Limb (tissue), 2 donors: ENCODE results near the gene C9orf85.

ENCODE experiments used
- DNase-seq, 2 donors: peaks; one replicate each; pipeline ENCODE4 v3.0.0-alpha.2; 2016; ENCODE audit errors: extremely low spot score in 2 of 2

C9orf85 gene

DNA sequence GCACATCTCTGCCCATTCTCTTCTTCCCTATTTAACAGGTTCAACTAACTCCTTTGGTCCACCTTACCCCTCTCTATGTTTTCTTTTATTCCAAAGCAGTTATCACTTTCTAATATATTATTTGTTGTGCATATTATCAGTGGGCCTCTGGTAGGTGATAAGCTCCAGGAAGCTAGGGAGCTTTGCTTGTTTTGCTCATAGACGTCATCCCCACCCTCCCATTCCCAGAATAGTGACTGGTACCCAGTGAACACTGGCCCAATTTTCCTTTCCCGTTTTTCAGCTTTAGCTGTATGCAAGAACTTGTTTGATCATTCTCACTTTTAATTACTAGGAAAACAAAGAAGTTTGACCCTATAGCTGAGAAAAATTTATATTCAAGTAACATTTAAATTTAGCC is 7.4 kb upstream of the C9orf85 start:
- no peak for DNase-seq

DNA sequence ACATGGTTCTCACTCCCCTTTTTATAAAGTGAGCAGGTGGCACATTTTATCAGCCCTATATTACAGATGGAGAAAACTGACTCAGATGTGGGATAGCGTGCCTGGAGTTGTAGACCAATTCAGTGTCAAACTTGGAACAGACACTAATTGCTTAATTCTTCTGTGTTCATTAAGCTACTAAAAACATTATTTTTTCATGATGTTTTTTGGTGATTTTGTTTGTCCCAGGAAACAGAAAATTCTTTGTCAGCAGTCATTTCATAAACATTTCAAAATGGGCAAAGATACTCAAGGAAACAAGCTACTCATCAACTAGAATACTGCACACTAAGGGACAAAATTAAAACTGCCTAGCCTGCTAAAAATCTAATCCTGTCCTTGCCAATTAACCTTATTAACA is 2.6 kb upstream of the C9orf85 start:
- no peak for DNase-seq

DNA sequence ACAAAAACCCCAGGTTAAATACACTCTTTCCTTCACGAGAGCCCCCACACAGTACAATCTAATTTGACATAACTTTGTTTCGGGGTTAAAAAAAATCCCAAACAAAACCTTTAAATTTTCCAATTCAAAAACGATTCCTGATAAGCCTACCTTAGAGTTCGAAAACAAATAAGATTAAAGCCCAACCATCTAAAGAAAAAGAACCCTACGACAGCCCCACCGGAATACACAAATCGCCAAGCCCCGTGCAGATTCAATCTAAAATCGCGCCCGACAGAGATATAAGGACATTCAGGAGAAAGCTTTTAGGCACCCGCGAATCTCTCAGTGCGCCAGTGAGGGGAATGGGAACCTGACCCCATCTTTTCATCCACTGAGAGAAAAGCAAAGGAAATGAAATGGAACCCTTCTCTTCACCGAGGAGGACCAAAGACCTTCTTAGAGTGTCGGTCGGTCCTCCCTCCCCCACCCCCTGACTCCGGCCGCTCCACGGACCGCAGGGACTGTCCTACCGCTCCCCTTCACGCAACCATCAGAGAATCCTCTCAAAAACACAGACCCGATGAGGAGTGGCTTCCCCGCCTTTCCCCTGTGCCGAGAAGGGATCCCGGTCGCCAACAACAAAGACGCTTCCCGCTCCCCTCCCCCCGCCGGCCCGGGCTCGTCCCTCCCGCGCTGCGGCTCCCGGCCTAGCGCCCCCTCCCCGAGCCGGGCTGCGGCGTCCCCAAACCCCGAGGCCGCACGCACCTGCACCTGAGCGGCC is 1.4 kb upstream of the C9orf85 start:
- DNase-seq, result peak in 1 of 2 donors; percentile 86

DNA sequence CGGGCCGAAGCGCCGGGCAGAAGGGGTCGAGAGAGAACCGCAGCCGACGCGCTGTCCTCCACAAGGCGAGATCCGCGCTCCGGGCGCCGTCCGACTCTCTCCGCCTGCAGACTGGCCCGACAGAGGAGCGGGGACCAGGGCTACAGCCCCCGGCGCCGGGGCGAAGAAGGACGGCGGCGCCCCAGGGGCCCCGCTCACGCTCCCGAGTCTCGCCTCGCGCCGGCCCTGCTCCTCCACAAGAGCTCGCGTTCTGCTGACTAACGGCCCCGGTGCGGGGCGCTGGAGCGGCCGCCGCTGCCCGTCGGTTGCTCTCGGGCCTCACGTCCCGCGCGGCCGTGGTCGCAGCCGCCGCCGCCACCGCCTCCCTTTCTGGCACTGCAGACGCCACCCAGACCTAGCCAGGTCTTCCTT is 784 bp upstream of the C9orf85 start:
- peak in 1 of 2 donors; percentile 26 for DNase-seq

DNA sequence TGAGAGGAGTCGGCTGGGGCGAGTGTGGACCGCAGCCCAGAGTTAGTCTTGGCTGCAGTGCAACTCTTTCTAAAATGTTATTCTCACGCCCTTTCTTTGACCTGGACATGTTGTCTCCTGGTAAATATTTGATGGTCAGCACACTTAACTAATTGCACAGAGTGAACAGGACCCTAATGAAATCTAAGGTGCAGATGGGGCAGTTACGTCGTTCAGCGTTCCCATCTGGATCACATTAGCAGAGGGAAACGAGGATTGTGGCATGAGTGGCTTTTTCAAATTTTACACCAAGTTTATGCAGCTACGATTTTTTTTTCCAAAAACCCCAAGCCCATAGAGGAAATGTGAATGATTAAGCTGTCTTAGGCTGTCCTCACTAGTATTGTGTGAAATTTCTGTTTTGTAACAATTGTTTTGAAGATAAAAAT is 483 bp downstream of the C9orf85 start:
- DNase-seq, result peak in 1 of 2 donors; percentile 70

DNA sequence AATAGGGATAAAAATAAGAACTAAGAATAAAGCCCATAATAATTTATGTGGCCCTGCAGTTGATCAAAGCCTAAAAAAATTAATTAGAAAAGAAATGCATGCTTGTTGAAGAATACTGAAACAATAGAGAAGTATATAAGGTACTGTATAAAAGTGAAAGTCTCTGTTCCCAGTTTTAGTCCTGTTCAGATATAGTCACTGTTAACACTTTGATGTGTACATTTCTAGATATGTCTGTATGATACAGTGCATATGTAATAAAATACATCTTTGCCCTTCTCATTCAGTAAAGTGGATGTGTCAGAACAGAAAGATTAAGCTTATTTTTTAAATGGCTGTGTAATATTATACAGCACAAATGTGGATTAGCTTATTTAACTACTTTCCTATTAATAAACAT is 4.1 kb downstream of the C9orf85 start:
- no peak for DNase-seq

DNA sequence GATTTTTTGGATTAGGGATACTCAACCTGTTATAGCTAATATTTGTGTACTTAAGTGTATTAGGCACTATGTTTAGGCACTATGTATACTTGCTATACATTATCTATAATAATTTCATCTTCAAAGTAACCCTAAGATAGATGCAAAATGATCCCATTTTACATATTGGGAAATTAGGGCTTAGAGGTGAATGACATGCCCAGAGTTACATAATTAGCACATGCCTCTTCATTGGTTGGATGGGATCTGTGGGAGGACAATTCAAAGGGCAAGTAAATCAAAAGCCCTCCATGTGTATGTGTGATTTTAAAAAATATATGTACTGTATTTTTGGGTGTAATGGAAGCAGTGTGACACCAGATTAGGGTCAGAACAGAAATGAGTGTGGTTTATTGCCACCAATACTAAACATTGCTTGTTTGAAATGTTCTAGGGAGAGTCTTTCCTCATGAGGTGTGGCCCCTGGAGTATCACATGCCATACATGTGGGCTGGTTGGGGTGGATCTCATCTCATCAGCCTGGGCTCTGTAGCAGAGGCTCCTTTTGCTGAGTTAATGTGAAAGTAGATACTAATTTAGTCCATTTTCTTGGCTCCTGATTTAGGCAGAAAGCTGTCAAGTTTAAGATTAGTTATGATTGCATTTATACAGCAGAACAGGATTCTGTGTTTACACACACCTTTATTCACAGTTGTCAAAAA is 5.5 kb downstream of the C9orf85 start:
- no peak for DNase-seq

DNA sequence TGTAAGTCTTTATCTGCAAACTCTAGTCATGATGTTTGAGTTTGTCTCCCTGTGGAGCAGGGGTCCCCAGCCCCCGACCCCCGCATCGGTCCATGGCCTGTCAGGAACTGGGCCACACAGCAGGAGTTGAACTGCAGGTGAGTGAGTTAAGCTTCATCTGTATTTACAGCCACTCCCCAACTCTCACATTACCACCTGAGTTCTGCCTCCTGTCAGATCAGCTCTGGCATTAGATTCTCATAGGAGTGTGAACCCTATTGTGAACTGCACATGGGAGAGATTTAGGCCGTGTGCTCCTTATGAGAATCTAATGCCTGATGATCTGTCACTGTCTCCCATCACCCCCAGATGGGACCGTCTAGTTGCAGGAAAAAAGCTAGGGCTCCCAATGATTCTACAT is 7.0 kb downstream of the C9orf85 start:
- no peak for DNase-seq

DNA sequence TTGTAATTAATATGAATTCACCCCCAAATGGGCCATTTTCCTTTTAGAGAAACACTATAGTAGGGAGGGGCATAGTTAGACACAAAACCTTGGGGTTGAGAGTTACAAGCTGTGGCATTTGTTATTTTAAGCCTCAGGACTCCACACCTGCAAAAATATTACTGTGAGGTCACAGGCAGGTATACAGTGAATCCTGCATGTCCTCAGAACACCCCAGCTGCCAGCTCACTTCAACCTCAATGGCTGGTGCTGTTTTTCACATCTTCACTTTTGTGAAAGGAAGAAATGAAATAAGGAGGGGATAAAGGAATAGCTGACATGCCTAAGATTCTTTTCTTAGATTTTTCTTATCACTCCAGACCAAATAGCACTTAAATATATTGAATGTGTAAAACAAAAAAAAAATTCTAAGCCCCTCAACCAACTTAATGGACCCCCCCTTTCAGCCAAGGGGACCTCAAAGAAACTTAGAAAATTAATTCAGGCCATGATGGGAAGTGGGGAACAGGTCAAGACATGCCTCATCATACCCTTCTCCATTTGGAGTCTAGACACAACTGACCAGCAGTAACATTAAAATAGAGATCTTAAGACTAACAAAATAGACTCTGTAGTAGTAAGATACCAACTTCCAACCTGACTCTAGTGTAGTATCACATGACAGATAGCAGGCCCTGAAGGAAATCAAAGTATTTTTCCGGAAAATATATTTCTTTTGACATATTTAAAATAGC is 9.2 kb downstream of the C9orf85 start:
- no peak for DNase-seq

DNA sequence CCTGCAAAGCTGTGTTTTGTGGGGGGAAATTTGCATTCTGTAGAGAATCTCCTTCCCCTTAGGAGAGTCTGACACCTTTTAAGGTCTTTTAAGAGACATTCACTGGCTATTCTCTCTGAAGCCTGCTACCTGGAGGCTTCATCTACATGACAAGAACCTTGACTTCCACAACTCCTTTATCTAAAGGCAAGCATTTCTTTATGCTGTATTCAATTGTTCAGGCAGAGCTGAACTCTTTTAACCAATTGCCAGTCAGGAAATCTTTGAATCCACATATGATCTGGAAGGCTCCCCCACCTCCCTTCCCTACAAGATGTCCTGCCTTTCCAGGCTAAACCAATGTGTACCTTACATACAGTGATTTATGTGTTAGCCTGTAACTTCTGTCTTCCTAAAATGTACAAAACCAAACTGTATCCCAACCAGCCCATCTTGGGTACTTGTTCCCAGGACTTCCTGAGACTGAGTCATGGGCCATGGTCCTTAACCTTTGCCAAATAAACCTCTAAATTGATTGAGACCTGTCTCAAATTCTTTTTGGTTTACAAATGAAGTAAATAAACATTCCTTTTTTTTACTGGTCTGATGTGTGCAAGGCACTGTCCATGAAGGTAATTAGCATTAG is 9.9 kb downstream of the C9orf85 start:
- DNase-seq, result no peak

DNA sequence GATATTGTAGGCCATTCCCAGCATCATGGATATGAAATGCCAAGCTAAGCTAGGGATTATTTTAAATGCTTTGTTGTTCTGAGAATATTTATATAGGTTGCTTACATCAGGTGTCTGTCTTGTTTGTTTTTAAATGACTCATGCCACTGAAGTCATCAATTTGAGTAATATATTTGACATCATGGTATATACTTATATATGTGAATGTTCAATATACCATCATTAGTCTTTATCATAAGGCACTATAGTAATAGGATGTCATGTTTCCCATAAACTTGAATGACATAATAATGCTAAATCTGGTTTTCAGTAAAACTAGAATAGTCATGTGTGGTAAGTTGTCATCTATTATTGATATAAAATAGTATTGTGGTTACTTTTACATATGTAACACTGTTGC is 13.1 kb downstream of the C9orf85 start:
- no peak for DNase-seq

DNA sequence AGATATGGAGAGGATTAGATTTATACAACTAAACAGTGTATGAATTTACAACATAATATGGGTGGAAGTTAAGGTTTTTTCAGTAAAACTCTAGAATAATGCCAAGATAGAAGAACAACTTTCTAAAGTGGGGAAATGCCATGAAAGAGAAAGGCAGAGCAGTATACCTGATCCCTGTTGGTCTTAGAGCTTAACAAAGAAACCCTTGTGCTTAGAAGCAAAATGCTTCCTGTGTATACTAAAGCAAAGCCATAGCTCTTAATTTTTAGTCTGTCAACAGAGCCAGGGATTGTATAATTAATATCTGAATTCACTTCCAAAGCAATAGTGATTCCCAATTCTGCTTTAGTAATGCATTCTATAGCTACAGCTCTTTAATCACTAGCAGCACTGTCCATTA is 14.4 kb downstream of the C9orf85 start:
- DNase-seq, result no peak

DNA sequence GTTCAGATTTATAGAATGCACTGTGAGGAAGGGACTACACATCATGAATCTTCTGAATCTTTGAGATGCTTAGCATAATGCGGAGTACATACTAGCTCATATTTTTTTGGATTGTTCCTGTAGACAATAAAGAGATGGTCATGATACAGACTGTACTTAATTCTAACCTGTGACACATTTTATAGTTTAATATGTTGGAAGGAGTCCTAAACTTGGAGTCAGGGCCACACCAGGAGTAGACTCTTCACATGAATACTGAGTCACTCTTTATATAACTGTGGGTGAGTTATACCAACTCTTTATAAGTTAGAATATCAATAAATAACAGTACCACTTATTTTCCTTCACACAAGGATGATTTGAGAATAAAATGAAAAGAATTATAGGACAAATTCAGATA is 16.9 kb downstream of the C9orf85 start:
- no peak for DNase-seq

DNA sequence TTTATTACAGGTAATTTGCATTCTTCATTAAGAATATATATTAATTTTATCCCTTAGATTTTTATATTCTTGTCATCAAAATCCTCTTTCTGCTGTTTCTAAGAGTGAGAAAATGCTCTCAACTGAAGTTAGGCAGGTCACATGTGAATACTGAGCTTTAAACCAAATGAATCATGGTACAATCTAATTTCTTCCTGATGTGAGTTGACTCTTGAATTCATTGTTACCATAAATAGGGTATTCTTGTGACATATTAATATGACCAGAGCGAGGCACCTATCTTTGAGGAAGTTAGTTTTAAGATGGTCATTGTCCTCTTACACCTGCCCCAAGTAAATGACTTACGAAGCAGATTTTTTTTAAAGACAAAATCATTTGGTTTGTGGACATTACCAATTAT is 17.4 kb downstream of the C9orf85 start:
- no peak for DNase-seq

DNA sequence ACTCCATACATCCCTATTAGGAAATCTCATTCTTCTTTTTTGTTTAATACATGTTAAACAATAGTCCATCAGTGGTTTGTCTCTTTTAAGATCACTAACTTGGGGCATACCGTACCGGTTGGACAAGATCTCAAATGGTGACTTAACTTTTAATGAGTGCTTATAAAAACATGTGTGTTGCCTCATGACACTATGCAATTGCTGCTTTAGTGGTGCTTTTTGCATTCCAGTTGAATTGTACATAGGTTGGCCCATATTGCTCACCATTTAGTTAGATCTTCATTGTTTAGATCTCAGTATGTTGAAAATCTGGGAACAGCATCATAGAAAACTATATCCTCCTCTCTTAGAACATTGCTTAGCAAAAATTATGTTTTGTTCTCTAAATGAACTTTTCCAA is 17.8 kb downstream of the C9orf85 start:
- no peak for DNase-seq

DNA sequence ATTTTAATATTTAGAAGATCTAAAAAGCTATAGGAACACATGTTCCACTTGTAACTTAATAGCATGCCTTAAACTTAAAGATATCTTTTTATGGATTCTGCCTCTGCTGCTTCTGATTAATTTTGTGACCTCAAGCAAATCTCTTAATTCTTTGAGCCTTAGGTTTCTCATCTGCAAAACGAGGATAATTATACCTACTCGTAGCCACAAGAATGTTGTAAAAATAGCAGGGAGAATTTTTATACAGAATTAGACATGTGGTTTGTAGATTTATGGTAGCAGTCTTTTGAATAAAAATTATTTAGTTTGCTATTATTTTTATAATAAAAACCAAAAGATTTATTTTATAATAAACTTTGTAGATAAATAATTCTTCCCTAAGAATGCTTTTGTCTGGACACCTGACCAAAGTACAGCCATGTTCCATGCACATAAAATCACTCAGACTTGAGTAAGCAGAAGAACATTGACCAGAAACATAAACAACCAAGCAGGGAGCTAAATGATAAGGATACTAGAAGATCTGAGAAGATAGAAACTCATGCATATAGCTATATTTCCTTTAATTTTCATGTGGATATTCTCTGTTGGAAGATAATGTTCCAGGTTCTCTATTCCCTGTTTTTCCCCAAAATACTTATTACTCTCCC is 18.5 kb downstream of the C9orf85 start:
- no peak for DNase-seq

DNA sequence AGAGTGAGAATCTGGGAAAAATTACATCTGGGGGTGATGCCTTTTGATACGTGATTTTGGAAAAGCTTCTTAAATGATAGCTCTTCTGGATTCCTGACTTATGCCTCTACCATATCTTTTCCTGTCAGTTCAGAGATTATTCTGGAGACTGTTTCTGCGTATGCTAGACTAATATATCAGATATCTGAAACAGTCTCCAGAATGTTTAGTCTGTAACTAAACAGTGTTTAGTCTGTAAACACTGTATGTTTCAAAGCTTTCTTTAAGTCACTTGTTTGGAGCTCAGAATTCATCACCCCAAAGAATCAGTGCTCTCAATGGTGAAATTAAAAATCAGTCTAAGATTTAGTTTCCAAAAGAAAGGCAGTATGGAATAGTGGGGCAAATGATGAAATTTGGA is 19.7 kb downstream of the C9orf85 start:
- DNase-seq, result no peak

DNA sequence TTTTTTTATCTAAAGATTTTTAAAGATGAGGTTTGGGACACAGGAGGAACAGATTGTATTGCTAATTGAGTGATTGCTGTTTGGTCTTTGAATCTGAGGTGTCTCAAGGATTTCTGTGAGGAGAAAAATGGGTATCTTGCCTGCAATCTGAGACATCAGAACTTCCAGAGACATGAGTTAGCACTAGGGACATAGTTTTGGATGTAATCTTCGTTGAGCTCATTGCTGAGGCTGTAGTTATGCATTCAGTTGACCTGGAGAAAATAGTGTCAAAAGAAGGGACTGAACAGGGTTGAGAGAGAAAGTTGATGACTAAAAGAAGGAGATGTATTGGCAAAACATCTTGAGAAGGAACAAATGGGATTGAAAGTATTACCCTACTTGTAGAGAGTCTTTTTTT is 24.6 kb downstream of the C9orf85 start:
- DNase-seq, result no peak

DNA sequence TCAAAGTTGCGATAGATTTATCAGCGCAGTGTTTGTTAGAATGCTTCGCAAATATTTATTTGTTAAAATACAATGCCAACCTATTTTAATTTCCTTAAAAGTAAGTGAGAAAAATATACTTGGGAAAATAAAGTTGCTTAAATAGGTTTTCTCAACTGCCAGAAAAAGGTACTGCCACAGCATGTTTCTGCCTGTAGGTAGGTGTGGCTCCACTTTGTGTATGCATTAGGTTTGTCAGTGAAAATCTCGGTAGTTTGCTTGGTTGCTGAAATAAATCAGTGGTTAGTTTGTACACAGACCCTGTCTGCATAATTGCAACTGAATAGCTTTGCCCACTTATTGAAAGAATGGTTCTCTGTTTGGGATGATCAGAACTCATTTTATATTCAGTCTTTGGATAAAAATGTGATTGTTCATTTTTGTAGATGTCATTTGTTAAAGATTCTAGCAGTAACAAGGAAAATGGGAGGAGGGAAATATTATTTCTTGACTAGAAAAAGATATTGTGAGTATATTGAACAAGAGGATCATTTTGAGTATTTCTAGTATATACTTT is 25.7 kb downstream of the C9orf85 start:
- no peak for DNase-seq

DNA sequence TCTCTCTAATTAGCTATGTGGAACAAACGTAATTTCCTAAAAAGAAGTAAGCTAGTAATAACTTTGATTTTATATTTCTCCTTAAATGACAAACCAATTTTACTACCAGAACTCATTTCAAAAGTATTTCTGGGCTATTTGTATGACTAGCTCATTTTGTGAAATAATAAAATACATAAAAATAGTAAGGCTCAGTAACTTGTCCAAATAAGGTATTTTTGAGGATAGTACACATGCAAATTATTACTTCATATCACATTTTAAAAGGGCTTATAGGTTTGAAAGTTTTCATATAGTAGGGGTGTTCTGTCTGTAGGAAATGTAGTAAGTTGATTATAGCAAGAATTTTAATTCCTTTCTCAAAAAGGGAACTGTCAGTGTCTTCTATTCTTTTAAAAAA is 26.5 kb downstream of the C9orf85 start:
- no peak for DNase-seq

DNA sequence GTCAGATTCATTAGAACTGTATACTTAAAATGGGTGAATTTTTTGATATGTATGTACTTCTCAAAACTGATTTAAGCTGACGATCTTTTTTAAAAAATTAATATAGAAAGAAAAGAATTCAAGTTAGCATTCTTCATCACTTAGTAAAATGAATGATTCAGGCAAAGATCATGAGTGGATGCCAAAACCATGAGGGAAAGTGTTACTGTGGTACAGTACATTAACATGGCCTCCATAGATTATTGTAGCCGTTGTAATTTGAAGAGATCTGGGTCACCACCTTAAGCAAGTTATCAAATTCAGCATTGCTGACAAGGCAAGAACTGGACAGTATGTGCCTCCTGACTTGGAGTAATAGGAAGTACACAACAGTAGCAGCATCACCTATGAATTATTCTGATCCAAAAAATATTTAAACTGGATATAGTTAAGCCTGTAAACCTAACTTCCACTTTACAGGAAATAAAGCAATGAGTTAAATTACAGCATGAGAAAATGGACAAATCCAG is 29.7 kb downstream of the C9orf85 start:
- no peak for DNase-seq
